NK-92 (cell line): ENCODE measurements around the gene GABRB1.

Source experiments
- DNase-seq: peaks from one replicate; lab custom pipeline; 2025; ENCODE audit not compliant: unreplicated experiment; lab: John Stamatoyannopoulos, UW

The GABRB1 gene

DNA sequence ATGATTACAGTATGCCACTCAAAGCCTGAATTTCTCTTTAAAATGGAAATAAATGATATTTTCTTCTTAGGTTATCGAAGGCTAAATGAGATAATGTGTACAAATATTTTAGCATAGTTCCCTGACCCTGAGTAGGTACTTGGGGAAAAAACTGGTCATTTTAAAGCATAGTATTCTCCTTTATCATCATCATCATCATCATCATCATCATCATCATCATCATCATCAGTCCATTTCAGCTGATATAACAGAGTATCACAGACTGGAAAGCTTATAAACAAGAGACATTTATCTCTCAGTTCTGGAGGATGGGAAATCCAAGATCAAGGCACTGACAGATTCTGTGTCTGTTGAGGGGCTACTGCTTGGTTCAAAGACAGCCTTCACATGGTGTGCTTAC lies 13.9 kb downstream of the GABRB1 start:
- DNase-seq, result no peak

DNA sequence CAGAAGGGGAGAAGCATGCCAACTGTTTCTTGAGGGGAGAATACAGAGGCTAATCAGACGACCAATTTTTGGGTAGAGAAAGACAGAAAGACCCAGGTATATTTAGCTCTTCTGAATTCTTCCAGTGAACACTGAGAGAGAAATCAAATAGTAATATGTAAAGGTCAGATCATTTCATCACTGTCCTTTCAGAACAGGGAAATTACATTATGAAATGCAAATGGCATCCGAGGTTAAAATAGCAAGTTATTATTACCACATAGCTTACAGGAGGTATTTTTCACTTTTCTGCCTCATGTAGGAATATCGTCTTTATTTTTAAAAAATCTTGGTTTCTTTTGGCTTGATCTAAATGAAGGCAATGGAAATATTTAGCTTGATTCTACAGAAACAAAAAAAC lies 18.0 kb downstream of the GABRB1 start:
- no peak for DNase-seq

DNA sequence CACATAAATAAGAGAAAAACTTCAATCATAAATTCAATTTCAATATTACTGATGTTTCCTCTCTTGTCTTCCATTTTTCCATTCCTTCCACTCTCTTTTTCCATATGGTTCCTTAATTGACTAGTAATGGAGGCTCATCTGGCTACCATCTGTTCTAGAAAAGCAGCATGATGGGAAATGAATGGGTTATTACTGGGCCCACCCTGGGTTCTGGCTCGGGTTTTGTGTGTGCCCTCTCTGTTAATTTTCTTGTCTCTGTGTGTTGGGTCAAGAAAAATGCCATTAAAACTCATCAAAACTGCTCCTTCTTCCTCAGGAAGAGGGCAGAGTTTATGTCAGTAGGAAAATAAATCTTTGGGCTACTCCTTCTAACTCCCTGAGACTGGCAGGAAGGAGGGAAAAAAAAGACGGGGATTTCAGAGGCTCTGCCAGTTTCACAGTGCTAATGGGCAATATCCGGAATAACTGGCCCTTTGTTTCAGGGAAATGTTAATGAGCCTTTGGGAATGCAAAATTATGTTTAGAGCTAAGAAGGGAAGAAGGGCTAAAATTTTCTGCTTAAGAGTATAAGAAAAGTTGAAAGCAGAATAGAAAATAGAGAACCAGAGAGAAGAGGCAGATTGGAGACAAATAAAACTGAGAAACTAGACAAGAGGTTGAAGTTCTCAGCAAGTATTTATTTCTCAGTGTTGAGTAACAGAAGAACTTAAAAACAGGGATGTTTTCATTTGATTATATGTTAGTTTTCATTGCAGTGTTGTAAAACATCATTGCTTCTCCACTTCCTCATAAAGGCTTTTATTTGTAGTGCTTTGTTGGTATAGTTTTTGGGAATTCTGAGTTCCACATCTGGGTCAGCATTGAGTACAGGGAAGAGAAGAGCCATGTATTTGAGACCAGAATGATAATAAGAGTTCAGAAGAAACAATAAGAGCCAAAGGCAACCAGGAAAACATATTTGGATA lies 19.7 kb downstream of the GABRB1 start:
- no peak for DNase-seq

DNA sequence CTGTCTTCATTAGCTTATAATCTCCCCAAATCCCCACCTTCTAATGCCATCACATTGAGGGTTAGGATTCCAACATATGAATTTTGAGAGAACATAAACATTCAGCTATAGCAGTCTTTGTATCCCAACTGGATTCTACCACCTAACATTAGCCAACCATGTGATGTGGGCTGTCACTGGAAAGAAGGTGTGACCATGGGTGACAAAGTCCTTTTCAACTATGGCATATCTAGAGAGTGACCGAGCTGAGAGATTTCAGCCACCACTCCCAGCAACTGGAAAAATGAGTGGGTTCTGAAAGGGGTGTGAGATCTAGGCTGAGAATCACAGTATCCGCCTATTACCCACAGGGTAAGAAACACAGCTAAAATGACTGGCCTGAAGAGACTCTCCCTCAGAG lies 22.1 kb downstream of the GABRB1 start:
- no peak for DNase-seq

DNA sequence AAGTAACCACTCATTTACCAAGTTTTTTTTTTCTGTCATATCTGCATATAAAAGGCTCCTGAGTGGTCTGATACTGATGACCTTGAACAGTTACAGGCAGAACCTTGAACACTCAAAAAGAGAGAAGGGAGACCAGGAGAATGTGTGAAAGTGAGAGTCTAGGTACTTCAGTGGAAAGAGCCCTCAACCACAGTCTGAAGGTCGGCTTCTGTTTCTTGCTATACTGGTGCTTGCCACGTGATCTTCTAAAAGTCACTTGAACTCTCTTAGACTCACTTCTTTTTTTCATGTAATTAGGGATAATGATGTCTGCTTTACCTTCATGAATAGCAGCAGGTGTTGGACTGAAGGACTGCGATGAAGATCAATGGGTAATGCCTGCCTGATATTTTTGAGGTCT lies 22.8 kb downstream of the GABRB1 start:
- no peak for DNase-seq

DNA sequence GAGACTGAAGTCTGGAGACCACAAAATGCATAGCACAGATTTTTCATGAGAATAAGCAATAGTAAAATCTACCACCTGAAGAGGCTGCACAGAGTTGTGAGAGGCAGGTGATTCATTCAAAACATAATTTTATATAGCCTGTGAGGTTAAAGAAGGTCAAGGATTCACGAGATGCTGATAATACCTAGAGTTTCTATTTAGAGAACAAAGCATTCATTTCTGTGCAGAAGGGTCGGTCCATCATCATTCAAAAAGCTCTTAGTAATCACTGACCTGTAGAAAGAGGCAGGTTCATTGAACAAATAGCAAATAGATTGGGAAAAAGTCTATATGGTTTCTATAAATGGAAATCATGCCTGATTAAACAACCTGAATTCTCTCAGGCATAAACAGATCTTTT lies 26.6 kb downstream of the GABRB1 start:
- no peak for DNase-seq

DNA sequence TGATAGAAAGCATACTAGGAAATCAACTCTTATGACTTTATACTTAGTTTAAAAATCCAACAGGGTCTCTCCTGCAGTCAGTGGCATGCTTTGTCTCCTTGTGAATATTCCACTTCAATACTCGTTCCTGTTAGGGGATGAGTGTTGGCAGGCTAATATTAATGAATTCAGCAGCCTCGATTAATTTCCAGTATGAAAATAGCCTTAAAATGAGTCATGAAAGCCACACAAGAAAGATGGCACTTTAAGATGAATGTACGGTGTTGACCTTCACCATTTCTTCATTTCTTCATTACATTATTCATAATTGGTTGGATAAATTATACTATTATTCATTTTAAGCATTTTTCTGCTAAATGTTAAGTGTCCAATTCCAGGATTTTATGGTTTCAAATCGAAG lies 29.2 kb downstream of the GABRB1 start:
- DNase-seq, result no peak

DNA sequence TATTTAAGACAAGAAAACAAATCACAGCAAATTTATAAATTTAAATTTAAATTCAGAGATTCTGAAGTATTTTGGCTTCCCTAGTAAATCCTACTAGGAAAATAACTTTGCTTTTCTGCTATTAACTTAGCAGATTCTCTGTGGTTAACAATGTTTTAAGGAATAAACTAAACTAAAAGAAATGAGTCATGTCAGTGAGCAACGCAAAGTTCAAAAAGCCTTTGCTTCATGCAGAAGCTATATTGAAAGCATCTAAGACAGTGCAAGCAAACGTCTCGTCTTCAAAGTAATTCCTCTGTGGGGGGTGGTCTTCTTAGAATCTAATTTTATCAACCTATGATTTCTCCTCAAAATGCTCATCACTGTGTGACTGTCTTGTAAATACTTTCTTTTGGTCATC lies 30.1 kb downstream of the GABRB1 start:
- no peak for DNase-seq

DNA sequence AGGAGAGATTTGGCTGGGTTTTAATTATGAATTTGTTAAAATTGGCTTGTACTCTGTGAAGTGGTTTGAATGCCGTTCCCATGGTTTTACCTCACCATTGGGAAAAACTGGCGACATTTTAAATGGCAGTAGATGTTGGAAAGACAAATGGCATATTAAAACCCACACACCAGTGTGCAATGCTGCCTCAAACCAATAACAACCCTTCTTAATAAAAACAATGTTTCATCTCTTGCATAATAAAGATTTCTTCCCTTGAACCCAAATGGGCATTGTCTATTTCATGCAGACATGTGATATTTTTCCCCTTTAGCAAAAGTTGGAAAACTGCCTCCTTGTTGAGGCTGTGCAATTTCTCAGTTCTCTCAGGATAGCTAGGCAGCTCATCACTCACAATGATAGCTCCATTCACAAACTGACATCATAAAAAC lies 33.7 kb downstream of the GABRB1 start:
- DNase-seq, result no peak

DNA sequence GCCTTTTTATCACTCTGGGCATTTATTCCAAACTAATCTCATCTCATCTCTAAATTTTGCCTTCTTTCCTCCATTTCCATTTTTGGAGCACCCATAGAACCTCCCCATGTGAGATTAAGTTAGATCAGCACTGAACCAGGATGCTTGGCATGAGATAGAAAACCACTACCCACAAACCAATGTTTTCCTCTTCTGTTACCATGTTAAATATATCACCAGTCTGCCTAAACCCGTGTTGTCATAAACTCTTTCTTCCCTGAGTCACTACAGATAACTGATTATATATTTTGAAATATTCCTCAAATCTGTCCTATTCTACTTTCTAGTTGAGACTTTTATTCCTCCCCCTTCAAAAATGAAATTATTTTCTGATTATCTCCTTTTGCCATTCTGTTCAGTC lies 37.6 kb downstream of the GABRB1 start:
- DNase-seq, result no peak

DNA sequence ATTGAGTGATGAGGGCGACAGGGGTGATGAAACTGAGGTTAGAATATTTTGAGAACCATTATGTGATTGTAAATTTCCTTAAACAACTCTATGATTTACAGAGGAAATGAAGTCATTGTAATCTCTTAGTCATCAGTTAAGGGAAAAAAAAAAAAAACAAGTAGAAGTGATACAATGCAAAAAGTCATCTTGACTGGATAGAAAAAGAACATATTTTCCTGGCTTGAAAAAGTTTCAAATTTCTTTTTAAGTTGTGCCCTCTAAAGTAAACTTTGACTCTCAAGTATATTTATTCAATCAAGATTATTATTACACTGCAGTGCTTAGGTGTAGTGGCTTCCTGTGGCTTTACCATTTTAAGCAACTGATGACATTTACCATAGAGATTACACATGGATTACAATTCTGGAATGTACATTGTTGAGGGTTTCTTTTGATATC lies 40.6 kb downstream of the GABRB1 start:
- DNase-seq, result no peak

DNA sequence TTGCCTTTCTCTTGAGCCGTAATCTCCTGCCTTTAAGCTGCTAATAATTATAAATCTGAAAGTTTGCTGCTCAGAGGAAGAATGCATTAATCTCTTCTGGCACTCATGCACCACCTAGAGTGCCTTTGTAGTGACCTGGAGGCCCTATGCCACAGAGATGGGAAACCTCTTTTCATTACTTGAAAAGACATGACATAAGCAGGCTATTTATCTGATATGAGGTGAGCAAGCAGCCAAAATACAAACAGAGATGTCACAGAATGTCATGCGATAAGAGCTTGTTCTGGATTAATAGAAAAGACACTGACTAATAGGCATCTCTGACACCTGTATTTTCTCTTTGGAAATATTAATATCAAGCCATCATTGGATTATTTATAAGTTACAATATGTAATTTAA lies 42.3 kb downstream of the GABRB1 start:
- DNase-seq, result no peak

DNA sequence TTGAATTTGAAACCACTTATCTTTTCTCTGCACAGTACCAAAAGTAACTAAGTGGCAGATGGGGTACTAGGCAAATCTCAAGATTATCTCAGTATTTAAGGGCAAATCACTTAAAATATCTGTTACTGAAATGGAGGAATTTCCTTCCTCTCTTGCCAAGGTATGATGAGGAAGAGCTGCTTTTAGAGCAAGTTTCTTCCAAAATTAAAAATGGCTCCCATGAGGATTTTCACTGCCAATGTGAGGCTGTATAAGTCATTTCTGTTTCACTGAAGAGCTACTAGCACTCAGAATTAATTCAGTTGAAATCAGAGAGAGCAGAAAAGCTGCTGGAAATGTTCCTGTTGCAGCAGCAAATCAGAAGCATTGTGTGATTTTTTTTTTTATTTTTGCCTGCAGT lies 43.4 kb downstream of the GABRB1 start:
- DNase-seq, result no peak

DNA sequence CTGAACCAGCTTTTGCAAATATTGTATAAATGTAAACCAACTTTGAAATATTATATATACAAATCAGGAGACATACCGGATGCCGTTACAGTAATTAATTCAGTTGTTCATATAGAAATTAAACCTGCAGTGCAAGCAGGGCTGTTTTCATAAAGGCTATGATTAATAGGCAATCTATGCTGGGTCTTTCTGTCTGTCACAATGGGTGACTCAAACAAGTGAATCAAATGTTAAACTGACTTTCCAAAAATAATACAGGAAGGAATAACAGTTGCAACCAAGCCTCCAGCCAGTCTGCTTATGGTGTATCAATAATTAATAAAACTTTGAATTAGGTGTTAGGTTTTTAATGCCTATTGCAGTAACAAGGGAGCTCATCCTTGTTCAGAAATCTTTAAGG lies 43.9 kb downstream of the GABRB1 start:
- no peak for DNase-seq

DNA sequence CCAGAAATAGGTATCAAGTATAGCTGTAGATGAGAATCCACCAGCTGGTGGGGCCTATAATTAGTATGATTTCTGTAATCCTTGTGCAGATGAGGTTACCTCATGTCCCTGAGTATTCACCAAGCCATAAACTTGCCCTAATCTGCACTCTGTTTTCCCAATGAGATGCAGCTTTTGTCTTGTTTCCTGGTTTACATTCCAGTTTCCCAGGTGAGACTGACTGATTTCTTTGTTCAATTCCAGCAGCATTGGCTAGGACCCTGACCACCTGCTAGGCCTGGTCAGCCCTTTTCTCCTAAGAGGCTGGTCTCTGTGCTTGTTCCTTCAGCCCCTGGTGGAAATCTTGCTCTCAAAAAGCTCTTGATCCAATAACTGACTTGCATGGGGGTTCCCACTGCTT lies 44.6 kb downstream of the GABRB1 start:
- DNase-seq, result no peak

DNA sequence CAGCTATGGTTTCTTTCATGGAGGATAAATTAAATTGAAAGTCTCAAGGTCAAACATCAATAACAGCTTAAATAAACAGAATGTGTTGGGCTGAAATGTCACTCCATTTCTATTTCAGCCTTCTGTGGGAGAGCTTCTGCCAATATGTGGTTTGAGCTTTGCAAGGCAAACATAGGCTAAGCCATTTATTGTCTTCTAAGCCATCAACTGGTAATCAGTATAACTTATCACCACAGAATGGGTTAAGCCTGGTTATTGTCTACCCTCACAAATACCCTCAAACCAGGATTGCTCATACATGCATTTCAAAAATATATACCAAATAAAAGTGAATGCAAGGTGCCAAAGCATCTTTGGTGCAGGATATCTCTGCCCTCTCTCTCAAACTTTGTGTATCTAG lies 52.7 kb downstream of the GABRB1 start:
- DNase-seq, result no peak

DNA sequence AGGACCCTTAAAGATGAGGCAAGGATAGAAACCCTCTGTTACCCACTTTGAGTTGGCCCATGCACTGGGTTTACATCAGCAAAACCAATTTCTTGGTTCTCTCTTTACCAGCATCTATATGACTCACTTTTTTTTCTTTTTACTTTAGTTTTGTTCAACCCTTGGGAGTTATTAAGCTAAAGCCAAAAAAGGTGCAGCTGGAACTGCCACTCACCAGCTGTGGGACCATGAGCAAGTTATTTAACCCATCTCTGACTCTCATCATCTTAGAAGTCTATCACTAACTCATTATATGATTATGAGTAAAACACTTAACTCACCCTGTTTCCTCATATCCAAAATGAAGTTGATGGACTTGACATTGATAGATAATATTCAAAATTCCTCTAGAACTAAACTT lies 53.4 kb downstream of the GABRB1 start:
- no peak for DNase-seq

DNA sequence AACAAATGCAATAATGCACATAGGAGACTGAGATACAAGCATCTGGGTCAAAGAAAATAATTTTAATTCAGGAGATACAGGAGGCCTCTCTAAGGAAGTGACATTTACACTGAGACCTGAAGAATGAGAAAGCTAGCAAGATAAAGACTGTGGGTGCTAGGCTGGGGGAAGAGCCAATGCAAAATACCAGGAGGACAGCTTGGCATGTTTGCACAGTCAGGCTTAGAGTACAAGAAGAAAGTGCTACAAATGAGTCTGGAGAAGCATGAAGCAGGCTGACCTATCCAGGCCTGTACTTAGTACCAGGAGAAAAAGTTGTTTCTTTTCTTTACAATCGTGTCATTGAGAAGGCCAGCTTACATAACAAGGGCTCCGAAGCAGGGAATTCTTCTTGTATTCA lies 56.9 kb downstream of the GABRB1 start:
- no peak for DNase-seq

DNA sequence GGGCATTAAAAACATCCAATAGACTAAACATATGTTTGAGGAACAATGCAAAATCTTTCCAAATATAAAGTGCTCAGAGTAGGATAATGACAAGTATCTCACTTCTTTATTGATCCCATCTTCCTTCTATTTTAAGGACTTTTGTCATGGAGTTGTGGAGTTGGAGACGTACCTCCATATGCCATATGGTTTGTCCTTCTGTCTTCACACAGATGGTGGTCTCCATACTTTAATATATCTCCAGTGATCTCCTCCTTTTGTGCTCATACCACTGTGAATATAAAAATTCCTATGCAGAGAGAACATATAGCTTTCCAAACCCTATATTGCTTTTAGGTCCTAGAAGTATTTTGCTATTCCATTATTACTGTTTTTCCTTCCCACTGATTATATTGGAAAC lies 64.5 kb downstream of the GABRB1 start:
- DNase-seq, result no peak

DNA sequence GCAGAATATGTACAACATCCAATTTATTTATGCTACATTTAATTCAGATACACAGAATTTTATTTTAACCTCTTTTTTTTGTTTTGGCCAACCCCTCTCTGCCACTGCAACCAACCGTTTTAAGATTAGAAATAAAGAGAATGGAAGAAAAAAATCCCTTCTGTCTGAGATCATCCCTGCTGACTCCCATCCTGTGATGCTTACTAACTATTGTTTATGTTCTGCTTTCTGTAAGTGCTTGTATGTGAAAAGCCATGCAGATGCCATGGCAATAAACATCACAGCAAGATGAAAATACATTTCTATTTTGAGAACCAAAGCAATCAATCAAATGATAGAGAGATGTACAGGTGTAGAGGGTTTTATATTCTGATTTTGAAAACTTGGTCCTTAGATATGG lies 70.1 kb downstream of the GABRB1 start:
- DNase-seq, result no peak

DNA sequence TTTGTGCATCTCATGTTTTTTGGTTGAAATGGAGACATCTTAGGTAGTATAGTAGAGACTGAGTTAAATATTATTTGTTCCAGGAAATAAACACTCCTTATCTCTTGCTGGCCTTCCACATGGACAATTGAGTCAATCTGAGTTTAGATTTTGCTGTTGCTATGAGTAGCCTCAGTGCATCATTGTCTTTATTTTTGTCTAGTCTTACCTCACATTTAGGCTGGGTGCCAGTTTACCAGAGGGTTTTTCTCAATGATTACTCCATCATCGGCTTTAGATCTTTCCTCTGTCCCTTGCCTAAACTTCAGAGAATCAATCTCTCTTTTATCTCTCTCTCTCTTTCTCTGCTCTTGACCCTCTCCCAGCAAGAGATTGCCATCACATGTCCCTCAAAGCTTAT lies 73.6 kb downstream of the GABRB1 start:
- DNase-seq, result no peak

DNA sequence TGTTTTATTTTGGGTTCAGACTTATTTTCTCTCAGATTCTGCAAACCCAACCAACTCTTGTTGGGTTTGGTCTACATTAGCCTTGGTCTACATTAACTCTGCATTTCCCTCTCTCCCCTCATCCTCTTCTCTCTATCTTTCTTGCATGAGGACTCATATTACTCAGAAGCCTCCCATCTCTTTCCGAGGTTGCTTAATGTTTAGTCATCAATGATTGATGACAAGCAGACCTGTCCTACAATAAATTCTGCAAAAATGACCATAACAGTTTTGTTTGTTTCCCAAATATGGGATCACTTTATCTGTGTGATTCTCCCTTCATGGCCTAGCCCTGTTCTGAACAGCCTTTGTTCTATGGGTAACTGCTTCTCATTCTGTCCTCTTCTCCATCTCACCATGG lies 75.2 kb downstream of the GABRB1 start:
- DNase-seq, result no peak

DNA sequence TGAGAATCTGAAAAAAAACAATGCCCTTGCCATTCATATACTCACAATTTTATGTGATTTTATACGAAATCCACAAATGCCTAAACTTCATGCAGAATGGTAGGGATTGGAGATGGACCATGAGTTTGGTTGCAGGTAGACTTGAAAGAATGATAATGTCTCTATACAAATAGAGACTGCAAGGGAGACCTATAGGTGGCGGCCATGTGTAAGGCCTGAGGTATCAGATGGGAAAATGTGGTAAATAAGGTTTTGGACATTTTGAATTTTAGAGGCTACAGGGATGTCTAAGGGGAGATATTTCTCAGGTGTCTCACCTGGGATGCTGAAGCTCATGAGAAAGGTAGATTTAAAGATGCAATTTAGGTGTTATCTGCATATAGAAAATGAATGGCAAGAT lies 78.0 kb downstream of the GABRB1 start:
- DNase-seq, result no peak
